Stomach (tissue), 9 donors: Measurements from ENCODE around the gene MYL5. TPM values are rescaled to one million over a fixed set of nuclear protein-coding genes. Genes with fewer than 3 reads are reported as not detected.
"Not testable (repeated sequence)": the region's sequence is repeated elsewhere in the genome, so short reads cannot be mapped to it uniquely, and the experiment has no call there.

Source experiments
- DNase-seq, 2 donors: peaks; one replicate each; pipeline versions ENCODE4 v3.0.0 to v3.0.0-alpha.2; 2013 to 2019
- H3K27ac ChIP-seq, 5 donors: fragments of 200-600 bp in 4 of 5; sonication (generic) in 4 of 5; one replicate each; pipeline ENCODE4 v1.5.1; 2013 to 2019; ENCODE audit warnings: mild to moderate bottlenecking in 1 of 5, moderate library complexity in 1 of 5
- H3K27me3 ChIP-seq, 3 donors: fragments of 200-600 bp; sonication (generic); one replicate each; pipeline ENCODE4 v1.5.1; 2017 to 2019; ENCODE audit warnings: mixed run types in 1 of 3
- H3K36me3 ChIP-seq, 4 donors: fragments of 200-600 bp; sonication (generic); 1 replicate in 3 of 4; 2 replicates in 1 of 4; pipeline ENCODE4 v1.5.1; 2016 to 2019
- H3K4me1 ChIP-seq, 4 donors: fragments of 200-600 bp; sonication (generic); one replicate each; pipeline ENCODE4 v1.5.1; 2016 to 2019
- H3K4me3 ChIP-seq, 4 donors: fragments of 200-600 bp; sonication (generic) in 3 of 4; one replicate each; pipeline ENCODE4 v1.5.1; 2016 to 2019; ENCODE audit warnings: mild to moderate bottlenecking in 1 of 4
- H3K9me3 ChIP-seq, 4 donors: fragments of 200-600 bp; sonication (generic); one replicate each; pipeline ENCODE4 v1.5.1; 2016 to 2019
- CTCF ChIP-seq, 7 experiments: fragments of 450-650 bp in 4 of 7; fragments of 200-600 bp in 3 of 7; sonication (generic) in 3 of 7; IDR thresholded peaks; one replicate each; pipeline ENCODE4 v1.5.1; 2016 to 2019; ENCODE audit warnings: antibody characterized with exemption in 7 of 7, control low read depth in 2 of 7, mild to moderate bottlenecking in 1 of 7
- EP300 ChIP-seq: sonication (generic); formaldehyde crosslinking; IDR thresholded peaks from one replicate; pipeline ENCODE4 v1.6.1; 2017; ENCODE audit warnings: antibody characterized with exemption
- POLR2A ChIP-seq, 4 donors: fragments of 450-650 bp; IDR thresholded peaks; one replicate each; pipeline ENCODE4 v1.6.1; 2016; ENCODE audit warnings: antibody characterized with exemption in 4 of 4, control low read depth in 2 of 4, mild to moderate bottlenecking in 1 of 4, moderate library complexity in 1 of 4
- POLR2AphosphoS5 ChIP-seq, 3 donors: sonication (generic); formaldehyde crosslinking; IDR thresholded peaks; one replicate each; pipeline ENCODE4 v1.6.1; 2016; ENCODE audit warnings: antibody characterized with exemption in 3 of 3
- whole genome bisulfite sequencing, 5 donors: extraction: QIAGEN DNeasy Blood & Tissue Kit in 3 of 5; methylation state at CpG; one replicate each; pipeline versions ENCODE4 v1.1.5 to v1.1.7; 2013 to 2018; 5-methylcytosine and 5-hydroxymethylcytosine counted together
- intact Hi-C: fragments of 100-400 bp; cut with DNase I; formaldehyde crosslinking; loops from one replicate; pipeline ENCODE4 v1.15.1; 2023; ENCODE audit warnings: low total_unique reads
- polyA plus RNA-seq, 3 donors: library from polyadenylated mRNA; stranded (reverse); fragments of 200-250 nt; gene quantifications; one replicate each; pipeline ENCODE4 v1.2.3, GENCODE V29; 2013
- total RNA-seq, 5 donors: library from RNA; depleted of rRNA; stranded (reverse); fragments of >200 nt; gene quantifications; one replicate each; pipeline versions ENCODE4 v1.1.0 to v1.2.3, GENCODE V29; 2014 to 2016
- donor health status: healthy with polysubstance abuse.
- donor health status: Bipolar disorder and iron deficiency.
- donor health status: healthy.

MYL5 gene
- total and polyA plus RNA-seq, 8 donors = 7.0 to 148 (median 16.2) TPM

- 61 to 77% (median 68%) methylated on average over 5 to 22 of the region's 22 CpGs for WGBS, 5 donors
- TF ChIP-seq POLR2A (IDR thresholded peaks at IDR 0.05) = no peak
- no peak for TF ChIP-seq EP300
- TF ChIP-seq CTCF (IDR thresholded peaks at IDR 0.05) = no peak
- TF ChIP-seq POLR2AphosphoS5 (IDR thresholded peaks at IDR 0.05) = no peak
- H3K9me3 ChIP-seq = no peaks in the 10 kb centered on the region
- no peak overlapping the region for H3K27ac ChIP-seq
- H3K4me1 ChIP-seq = peaks cover 7 to 21% (median 18%) of the 10 kb centered on the region in 4 donors
- H3K4me3 ChIP-seq = no peak overlapping the region
- peaks cover 0 to 25% (median 8%) of the 10 kb centered on the region in 3 donors for H3K27me3 ChIP-seq
- DNase-seq = no peak
- intact Hi-C loops = no loop called here
- H3K36me3 ChIP-seq = peaks cover 0 to 9% (median 6%) of the 10 kb centered on the region in 4 donors
Observed at GRCh38 chr4:665751-666435, 8.4 kb upstream of the MYL5 start.

GRCh38 chr4:666436-666810 is 7.9 kb upstream of the MYL5 start:
- Histone ChIP-seq H3K4me3 (no peak overlapping the region), H3K36me3 (peaks cover 5 to 14% (median 12%) of the 10 kb centered on the region in 4 donors), H3K4me1 (peaks cover 7 to 21% (median 18%) of the 10 kb centered on the region in 4 donors), H3K27me3 (peaks cover 0 to 25% (median 8%) of the 10 kb centered on the region in 3 donors), H3K27ac (no peak overlapping the region), H3K9me3 (no peaks in the 10 kb centered on the region)
- 78 to 84% (median 82%) methylated on average over 13 to 22 of the region's 22 CpGs for WGBS, 5 donors
- intact Hi-C loops = no loop called here
- TF ChIP-seq POLR2A (IDR thresholded peaks at IDR 0.05) = no peak
- TF ChIP-seq CTCF (IDR thresholded peaks at IDR 0.05) = no peak
- no peak for TF ChIP-seq POLR2AphosphoS5 (IDR thresholded peaks at IDR 0.05)
- no peak for TF ChIP-seq EP300
- no peak for DNase-seq

GRCh38 chr4:666822-667544 is 7.4 kb upstream of the MYL5 start:
- 80 to 83% (median 82%) methylated on average over 14 to 28 of the region's 28 CpGs for WGBS, 5 donors
- Histone ChIP-seq H3K27ac (no peak overlapping the region), H3K4me1 (peaks cover 7 to 21% (median 18%) of the 10 kb centered on the region in 4 donors), H3K9me3 (no peaks in the 10 kb centered on the region), H3K36me3 (peaks cover 10 to 20% (median 17%) of the 10 kb centered on the region in 4 donors), H3K27me3 (peaks cover 0 to 25% (median 8%) of the 10 kb centered on the region in 3 donors), H3K4me3 (no peak overlapping the region)
- TF ChIP-seq POLR2A (IDR thresholded peaks at IDR 0.05) = no peak
- TF ChIP-seq POLR2AphosphoS5 (IDR thresholded peaks at IDR 0.05) = no peak
- no peak for TF ChIP-seq CTCF (IDR thresholded peaks at IDR 0.05)
- TF ChIP-seq EP300 = no peak
- no peak for DNase-seq
- intact Hi-C loops = no loop called here

DNA sequence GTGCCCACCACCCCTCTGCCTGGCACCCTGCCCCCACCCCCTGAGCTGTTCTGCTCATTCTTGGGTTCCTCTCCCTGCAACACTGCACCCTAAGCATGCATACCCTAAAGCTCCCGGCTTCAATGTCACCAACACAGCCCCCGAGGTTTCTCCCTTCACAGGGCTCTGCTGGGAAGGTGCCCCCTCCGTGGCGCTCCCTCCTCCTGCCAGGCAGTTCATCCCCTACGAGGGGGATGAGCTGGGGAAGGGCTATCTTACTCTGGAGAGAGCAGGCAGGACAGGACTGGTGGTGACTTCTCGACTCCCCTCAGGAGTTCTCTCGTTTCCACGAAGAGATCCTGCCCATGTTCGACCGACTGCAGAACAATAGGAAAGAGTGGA is 6.8 kb upstream of the MYL5 start:
- TF ChIP-seq POLR2A (IDR thresholded peaks at IDR 0.05) = no peak
- TF ChIP-seq EP300 = no peak
- no peak for TF ChIP-seq CTCF (IDR thresholded peaks at IDR 0.05)
- no peak for TF ChIP-seq POLR2AphosphoS5 (IDR thresholded peaks at IDR 0.05)
- intact Hi-C loops = no loop called here
- WGBS, 5 donors = 60 to 69% (median 64%) methylated on average over 10 of the region's 10 CpGs

DNA sequence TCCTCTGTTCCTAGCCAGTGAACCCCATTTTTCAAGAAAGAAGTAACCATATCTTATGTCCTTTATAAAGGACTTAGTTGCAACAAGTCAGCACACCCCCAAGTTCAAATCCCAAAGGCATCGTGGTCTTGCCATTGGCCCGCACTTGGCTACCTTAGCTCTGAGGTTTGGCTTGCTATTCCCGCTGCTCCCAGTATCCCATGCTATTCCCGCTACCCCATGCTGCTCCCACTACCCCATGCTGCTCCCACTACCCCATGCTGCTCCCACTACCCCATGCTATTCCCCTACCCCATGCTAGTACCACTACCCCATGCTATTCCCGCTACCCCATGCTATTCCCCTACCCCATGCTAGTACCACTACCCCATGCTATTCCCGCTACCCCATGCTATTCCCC is 6.1 kb upstream of the MYL5 start:
- H3K36me3 ChIP-seq = peaks cover 15 to 31% (median 28%) of the 10 kb centered on the region in 4 donors
- H3K27ac ChIP-seq, intact Hi-C loops, H3K4me3 ChIP-seq, DNase-seq, H3K9me3 ChIP-seq: not testable (repeated sequence)
- H3K27me3 ChIP-seq = peaks cover 0 to 20% (median 6%) of the 10 kb centered on the region in 3 donors
- 79 to 93% (median 91%) methylated on average over 6 of the region's 6 CpGs for WGBS, 5 donors
- peaks cover 9 to 22% (median 21%) of the 10 kb centered on the region in 4 donors for H3K4me1 ChIP-seq

More for the DNA sequence above, 6.8 kb upstream of the MYL5 start:
- H3K27ac ChIP-seq = no peak overlapping the region
- H3K4me1 ChIP-seq = peaks cover 7 to 21% (median 20%) of the 10 kb centered on the region in 4 donors
- peaks cover 15 to 25% (median 23%) of the 10 kb centered on the region in 4 donors for H3K36me3 ChIP-seq
- H3K9me3 ChIP-seq = no peaks in the 10 kb centered on the region
- no peak overlapping the region for H3K4me3 ChIP-seq
- no peak for DNase-seq
- H3K27me3 ChIP-seq = peaks cover 0 to 25% (median 8%) of the 10 kb centered on the region in 3 donors

DNA sequence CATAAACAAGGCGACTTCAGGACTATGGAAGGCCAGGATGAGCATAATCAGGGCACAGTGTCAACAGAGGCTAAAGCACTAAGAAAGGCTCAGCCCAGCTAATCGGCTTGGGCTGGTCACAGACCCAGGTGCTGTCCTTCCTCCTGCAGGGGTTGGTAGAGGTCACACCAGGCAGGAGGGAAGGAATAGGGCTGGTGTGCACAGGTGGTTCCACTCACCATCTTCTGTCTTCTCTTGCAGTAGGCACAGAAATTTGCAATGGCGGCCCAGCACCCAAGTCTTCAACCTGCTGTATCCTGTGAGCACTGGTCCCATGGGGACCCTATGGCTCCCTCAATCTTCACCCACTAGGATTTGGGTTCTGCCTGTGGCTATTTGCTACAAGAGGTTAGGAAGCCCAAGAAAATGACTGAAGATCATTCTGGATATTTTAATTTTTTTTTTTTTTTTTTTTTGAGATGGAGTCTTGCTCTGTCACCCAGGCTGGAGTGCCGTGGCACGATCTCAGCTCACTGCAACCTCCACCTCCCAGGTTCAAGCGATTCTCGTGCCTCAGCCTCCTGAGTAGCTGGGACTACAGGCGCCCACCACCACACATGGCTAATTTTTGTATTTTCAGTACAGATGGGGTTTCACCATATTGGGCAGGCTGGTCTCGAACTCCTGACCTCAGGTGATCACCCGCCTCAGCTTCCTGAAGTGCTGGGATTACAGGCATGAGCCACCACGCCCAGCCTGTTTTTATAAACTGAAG is 4.4 kb upstream of the MYL5 start:
- H3K27me3 ChIP-seq, H3K27ac ChIP-seq, intact Hi-C loops, H3K4me3 ChIP-seq, H3K9me3 ChIP-seq, DNase-seq: not testable (repeated sequence)
- H3K4me1 ChIP-seq = peaks cover 11 to 17% (median 17%) of the 10 kb centered on the region in 4 donors
- peaks cover 15 to 31% (median 28%) of the 10 kb centered on the region in 4 donors for H3K36me3 ChIP-seq
- WGBS, 5 donors = 90 to 95% (median 94%) methylated on average over 11 of the region's 11 CpGs
